DMS79 treated with DMSO at 0.1 percent for 48 hours (cell line): ENCODE measurements around the gene LRP6.
"Not testable (repeated sequence)": the region's sequence is repeated elsewhere in the genome, so short reads cannot be mapped to it uniquely, and the experiment has no call there.

Source experiments
- DNase-seq: peaks from one replicate; lab custom pipeline; 2025; lab: John Stamatoyannopoulos, UW

LRP6 gene

GRCh38 chr12:12180575-12180974 is 86.3 kb downstream of the LRP6 start:
- DNase-seq, result no peak

GRCh38 chr12:12180136-12180535 is 86.7 kb downstream of the LRP6 start:
- DNase-seq, result no peak

DNA sequence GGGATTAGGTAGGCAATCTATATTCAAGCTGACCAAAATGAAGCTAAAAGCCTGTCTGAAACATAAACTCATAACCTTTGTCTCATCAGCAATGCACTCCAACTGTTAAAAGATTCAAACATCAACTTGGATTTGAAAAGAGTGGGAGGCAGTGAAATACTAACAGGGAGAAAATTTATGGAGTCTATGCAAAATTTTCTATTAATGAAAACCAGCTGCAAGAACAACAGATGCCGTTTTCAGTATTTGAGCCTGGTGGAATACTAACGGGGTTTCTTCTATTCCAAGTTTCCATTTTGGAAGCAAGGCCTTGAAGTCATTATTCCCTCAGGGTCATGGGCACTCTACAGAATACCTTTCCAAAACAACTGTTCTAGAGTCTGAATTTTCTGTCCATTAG is 88.3 kb downstream of the LRP6 start:
- no peak for DNase-seq

DNA sequence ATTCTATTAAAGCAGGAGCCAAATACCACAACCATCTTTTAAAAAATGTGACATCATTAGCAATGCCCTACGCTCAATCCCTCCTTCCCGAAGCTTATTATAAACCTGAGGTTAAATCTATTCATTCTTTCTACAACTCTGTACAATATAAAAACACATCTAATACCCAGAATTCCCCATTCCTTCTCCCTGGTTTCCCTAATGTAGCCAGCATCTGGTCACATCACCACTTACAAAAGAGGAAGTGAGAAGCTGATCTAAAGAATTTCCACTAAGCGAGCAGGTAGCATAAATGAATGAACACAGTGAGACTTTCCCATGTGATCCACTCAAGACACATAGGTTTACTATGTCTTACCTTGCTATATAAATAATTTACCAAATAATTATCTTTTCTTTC is 90.4 kb downstream of the LRP6 start:
- no peak for DNase-seq

DNA sequence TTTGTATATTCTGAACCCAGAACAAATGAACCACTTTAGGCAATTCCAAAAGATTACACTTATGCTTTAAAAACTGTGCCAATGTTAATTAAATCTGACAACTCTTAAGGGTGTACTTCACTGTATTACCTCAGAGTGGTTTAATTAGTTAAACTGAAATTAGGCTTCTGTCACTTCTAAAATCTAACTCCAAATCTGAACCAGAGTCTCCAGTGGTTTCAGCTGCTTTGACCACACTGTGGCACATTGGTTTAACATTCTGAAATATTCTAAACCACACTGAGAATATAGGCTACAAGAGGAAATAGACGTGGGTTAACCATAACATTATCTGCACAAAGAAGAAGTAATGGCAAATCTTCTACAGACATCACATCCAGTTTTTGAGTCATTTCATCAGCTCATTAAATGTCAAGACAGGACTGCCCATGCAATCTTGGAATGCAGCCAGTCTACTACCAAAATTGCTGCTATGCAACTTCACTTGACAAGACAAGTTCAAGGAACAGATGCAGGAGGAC is 94.8 kb downstream of the LRP6 start:
- DNase-seq, result peak; percentile 38

DNA sequence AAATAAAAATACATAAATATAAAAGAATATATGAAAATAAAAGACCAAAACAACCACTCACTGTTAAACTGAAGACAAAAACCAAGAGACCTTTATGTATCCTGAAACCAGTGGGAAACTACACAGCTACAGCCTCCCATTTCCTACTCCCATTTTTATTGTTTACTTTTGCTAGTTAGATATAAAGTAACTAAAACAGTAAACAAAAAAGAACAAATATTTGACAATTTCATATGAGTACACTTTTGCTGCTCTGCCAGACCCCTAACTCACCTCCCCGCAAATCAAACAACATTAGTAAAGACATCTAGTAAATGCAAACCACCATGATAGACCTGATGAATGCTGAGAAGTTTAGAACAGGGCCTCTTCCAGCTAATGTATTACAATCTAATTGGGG is 99.0 kb downstream of the LRP6 start:
- DNase-seq, result no peak

- no peak for DNase-seq
These were observed 100.1 kb downstream of the LRP6 start for GRCh38 chr12:12166751-12167150.

DNA sequence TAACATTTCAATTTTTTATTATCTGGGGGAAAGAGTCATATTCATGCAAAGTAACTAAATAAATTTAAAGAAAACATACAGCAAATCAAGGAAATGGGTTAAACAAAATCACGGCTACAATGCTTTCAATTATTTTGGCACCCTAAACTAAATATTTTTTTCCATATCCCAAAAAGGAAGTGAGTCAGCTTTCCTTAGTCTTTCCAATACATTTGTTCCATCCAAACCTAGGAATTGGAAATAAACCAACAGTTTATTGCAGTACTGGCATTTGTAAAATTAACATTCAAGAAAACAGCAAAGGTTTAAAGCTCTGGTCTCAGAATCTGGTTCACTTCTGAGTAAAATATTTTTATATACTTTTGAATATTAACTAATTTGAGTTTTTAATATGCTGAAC is 106.9 kb downstream of the LRP6 start:
- DNase-seq, result no peak

GRCh38 chr12:12158858-12159257 is 108.0 kb downstream of the LRP6 start:
- DNase-seq, result no peak

GRCh38 chr12:12157424-12157823 is 109.4 kb downstream of the LRP6 start:
- no peak for DNase-seq

- no peak for DNase-seq
These were observed 110.0 kb downstream of the LRP6 start for GRCh38 chr12:12156828-12157227.

DNA sequence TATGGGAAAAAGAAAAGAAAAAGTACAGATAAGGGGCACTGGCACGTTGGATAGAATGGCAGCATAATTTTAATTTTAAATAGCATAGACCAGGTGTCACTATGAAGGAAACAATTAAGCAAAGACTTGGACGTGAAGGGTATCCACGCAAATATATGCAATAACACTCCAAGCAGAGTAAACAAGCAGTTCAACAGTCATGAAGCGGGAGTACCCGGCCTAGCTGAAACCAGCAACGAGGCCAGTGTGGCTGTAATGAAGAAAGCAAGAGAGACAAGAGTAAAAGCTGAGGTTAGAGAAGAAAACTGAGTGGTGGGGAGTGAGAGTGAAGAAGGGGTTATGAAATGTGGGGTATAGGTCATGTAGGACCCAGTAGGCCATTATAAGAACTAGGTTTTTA is 110.7 kb downstream of the LRP6 start:
- no peak for DNase-seq

- no peak for DNase-seq
These were observed 113.2 kb downstream of the LRP6 start for GRCh38 chr12:12153596-12153995.

DNA sequence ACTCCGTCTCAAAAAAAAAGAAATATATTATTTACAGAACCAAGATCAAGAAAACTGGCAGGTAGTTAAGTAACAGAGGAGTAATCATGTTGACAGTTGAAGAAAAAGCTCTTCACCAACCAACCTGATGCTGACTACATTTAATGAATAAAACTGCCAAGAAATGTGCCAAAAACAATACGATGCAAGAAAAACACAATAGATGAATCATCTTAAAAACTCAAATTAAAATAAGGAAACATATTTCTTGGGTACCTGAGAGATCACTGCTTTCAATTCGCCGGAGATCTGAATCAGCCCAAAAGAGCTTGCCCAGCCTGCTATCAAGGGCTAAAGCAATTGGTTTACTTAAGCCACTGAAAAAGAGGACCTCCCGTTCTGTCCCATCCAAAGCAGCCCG is 119.7 kb downstream of the LRP6 start:
- no peak for DNase-seq

DNA sequence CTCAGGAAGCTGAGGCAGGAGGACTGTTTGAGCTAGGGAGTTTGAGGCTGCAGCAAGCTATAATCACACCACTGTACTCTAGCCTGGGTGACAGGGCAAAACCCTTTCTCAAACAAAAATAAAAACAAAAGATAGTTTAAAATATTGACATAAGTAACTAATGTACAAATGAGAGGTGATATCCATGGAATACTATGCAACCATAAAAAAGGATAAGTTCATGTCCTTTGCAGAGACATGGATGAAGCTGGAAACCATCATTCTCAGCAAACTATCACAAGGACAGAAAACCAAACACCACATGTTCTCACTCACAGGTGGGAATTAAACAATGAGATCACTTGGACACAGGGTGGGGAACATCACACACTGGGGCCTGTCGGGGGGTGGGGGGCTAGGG is 122.3 kb downstream of the LRP6 start:
- not testable (repeated sequence) for DNase-seq

DNA sequence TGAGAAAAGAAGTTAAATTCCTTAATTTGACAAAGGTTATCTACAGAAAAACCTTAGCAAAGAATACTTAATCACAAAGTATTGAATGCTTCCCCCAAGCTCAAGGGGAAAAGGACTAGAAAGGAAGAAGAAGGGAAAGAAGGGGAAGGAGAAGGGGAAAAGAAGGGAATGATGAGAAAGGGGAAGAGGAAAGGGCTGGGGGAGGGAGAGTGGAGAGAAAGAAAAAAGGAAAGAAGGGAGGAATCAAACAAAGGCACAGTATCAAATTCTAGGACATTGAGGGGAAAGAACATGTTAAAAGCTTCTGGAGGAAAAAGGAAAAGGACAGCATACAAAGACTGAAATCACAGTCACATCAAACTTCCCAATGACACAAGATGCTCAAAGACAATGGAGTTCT is 125.8 kb downstream of the LRP6 start:
- DNase-seq, result no peak

- no peak for DNase-seq
These were observed 128.4 kb downstream of the LRP6 start for GRCh38 chr12:12138203-12139154.

- DNase-seq, result no peak
These were observed 133.1 kb downstream of the LRP6 start for GRCh38 chr12:12133785-12134184.

DNA sequence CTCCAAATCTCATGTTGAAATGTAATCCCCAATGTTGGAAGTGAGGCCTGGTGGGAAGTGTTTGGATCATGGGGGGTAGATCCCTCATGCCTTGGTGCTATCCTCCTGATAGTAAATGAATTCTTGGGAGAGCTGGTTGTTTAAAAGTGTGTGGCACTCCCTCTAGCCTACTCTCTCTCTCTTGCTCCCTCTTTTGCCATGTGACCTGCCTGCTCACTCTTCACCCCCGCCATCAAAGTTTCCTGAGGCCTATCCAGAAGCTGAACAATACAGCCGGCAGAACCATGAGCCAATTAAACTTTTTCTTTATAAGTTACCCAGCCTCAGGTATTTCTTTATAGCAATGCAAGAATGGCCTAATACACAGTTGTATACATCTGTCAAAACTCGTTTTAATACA is 133.6 kb downstream of the LRP6 start:
- no peak for DNase-seq

- no peak for DNase-seq
These were observed 138.2 kb downstream of the LRP6 start for GRCh38 chr12:12128670-12129069.

GRCh38 chr12:12127304-12127703 is 139.5 kb downstream of the LRP6 start:
- no peak for DNase-seq

- no peak for DNase-seq
These were observed 140.3 kb downstream of the LRP6 start for GRCh38 chr12:12126551-12126950.

- DNase-seq, result no peak
These were observed 143.7 kb downstream of the LRP6 start for GRCh38 chr12:12123036-12123604.
